ENCODE data around the gene MED7.

Gene MED7

DNA sequence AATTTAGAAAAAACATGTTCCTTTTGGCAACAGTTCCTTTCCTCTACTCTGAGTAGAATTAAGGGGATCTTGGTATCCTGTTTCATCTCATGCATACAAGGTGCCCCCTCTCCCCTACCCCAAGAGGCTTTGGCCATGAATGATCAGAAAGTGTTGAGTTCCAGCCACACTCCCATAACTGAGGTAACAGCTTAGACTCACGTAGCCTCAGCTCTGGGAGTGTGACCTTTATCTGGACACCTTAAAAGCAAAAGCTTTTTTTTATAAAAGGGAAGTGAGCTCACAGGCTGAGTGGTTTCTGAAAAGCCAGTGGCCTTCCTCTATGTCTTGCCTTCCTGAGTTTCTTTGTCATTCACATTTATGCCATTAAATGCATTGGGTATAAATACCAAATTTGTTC is 32.9 kb downstream of the MED7 start:
- TF ChIP-seq CTCF (IDR thresholded peaks at IDR 0.05; ENCODE audit: extremely low read depth, insufficient read depth, missing control alignments): no peak
- DNase-seq (ENCODE audit: low spot score): peak; percentile 50
- in situ Hi-C loops (cut with MboI; ENCODE audit: low pct_unique_long_range_greater_than_20kb, low sequenced_read_pairs, unreplicated experiment): no loop called here

- in situ Hi-C loops (cut with MboI; ENCODE audit: low pct_unique_long_range_greater_than_20kb, low sequenced_read_pairs, unreplicated experiment): no loop called here
- peak; percentile 40 for DNase-seq (ENCODE audit: low spot score)
- no peak for TF ChIP-seq CTCF (IDR thresholded peaks at IDR 0.05; ENCODE audit: extremely low read depth, insufficient read depth, missing control alignments)
Observed at GRCh38 chr5:157108976-157109375, 33.7 kb downstream of the MED7 start, which contains the start of gene HAVCR2. TSS of gene HAVCR2 (minus strand) at chr5:157109044. CDS start at chr5:157108983, 61 bp downstream.

DNA sequence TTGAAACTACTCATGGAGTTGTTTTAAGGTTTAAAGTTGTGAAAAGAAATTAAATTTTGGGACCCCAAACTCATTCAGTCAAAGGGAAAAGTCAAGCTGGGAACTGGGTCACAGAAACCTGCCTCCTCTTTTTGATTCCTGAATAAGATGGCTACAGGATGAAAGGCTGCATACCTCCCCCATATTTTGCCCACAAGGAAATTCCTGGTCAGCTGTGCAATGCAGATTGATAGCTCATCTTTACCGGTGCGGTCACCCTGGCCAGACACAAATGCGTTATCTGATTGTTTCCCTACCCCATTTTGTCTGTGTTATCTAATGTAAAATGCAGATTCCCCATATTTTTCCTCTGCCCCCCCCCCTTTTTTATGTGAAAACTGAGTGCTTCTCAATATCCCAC is 35.2 kb downstream of the MED7 start:
- in situ Hi-C loops (cut with MboI; ENCODE audit: low pct_unique_long_range_greater_than_20kb, low sequenced_read_pairs, unreplicated experiment): no loop called here
- TF ChIP-seq CTCF (IDR thresholded peaks at IDR 0.05; ENCODE audit: extremely low read depth, insufficient read depth, missing control alignments): no peak
- DNase-seq (ENCODE audit: low spot score): no peak

DNA sequence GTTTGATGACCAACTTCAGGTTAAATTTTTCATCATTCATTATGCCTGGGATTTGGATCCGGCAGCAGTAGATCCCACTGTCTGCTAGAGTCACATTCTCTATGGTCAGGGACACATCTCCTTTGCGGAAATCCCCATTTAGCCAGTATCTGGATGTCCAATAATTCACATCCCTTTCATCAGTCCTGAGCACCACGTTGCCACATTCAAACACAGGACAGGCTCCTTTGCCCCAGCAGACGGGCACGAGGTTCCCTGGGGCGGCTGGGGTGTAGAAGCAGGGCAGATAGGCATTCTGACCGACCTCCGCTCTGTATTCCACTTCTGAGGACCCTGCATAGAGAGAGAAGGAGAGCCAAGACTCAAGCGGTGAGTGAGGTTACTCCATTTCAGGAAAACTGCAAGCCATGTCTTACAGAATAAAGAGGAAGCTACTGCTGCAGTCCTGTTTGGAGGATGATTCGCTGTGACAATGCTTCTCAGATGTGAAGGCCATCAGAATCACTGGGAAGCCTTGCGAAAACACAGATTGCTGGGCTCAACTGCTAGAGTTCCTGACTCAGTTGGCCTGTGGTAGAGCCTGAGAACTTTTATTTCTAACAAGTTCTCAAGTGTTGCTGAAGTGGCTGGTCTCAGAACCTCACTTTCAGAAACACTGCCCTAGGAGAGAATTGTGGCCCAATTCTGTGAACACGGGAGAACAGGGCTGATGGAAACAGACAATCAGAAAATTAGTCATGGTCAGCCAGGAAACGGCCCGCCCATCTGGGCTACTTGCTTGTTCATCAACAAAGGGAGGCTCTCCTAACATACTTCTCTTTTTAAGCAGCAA is 35.8 kb downstream of the MED7 start:
- DNase-seq (ENCODE audit: low spot score): no peak
- TF ChIP-seq CTCF (IDR thresholded peaks at IDR 0.05; ENCODE audit: extremely low read depth, insufficient read depth, missing control alignments): no peak
- in situ Hi-C loops (cut with MboI; ENCODE audit: low pct_unique_long_range_greater_than_20kb, low sequenced_read_pairs, unreplicated experiment): no loop called here

DNA sequence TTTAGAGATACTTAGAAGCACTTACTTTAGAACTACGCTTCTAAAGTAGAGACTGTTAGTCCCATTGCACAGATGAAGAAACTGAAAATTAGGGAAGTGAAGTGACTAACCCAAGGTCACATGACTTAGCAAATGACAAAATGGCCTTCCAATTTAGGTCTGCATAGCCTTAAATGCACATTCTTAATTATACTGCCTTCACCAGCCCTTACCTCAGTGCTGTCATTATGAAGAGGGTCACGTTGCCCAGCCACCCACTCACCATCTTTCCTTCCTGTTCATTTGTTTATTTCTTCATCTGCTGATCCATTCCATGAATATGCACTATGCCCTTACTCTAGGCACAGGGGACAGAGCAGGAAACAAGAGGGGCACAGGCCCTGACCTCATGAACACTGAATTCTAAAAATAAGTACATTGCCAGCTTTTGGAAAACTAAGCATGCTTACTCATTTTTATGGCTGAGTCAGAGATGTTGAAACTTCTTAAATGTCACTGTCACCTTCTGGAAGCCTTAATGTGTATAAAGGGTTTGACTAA is 42.5 kb downstream of the MED7 start:
- no peak for TF ChIP-seq CTCF (IDR thresholded peaks at IDR 0.05; ENCODE audit: extremely low read depth, insufficient read depth, missing control alignments)
- no peak for DNase-seq (ENCODE audit: low spot score)
- in situ Hi-C loops (cut with MboI; ENCODE audit: low pct_unique_long_range_greater_than_20kb, low sequenced_read_pairs, unreplicated experiment): no loop called here

DNA sequence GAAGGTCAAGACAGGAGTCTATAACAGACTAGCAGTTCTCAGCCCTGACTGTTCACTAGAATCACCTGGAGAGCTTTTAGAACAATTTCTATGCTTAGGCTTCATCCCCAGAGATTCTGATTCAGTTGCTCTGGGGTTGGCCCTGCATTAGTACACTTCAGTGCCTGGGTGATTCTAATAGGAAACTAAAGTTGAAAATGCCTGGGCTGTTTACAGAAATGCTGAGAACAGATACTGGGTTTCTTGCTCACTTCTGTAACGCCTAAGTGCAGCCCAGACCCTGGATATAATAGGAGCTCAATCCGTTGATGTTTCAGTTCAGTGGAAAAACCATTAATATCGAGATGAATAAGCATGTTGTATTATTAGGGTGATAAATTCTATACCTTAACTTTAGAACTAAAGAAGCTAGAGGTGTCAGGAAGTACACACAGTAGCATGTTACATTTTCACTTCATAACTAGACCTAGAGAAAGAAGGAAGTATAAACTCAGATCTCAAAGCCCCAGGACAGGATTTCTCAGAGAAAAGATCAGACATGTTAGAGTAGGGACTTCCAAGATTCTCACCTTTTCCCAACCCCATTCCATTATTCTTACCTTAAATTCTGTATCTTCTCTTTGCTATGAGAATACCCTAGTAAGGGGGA is 54.2 kb downstream of the MED7 start:
- no peak for TF ChIP-seq CTCF (IDR thresholded peaks at IDR 0.05; ENCODE audit: extremely low read depth, insufficient read depth, missing control alignments)
- in situ Hi-C loops (cut with MboI; ENCODE audit: low pct_unique_long_range_greater_than_20kb, low sequenced_read_pairs, unreplicated experiment): no loop called here
- DNase-seq (ENCODE audit: low spot score): no peak

Data from GM13977 (cell line).